CD14-positive monocyte (primary cell): ENCODE results near the gene SAT1. TPM values are rescaled to one million over a fixed set of nuclear protein-coding genes. Genes with fewer than 3 reads are reported as not detected.
A peak's percentile ranks its signal among the peaks of the same experiment; 100 is the strongest.

Source experiments
- DNase-seq, 3 donors: peaks; one replicate each; pipeline ENCODE4 v3.0.0-alpha.2; 2011 to 2022
- H2AFZ ChIP-seq: 2 replicates; pipeline ENCODE4 v1.6.0; 2012; ENCODE audit warnings: mild to moderate bottlenecking, low read depth, low read length, inconsistent platforms; ENCODE audit not compliant: insufficient read depth, poor library complexity, severe bottlenecking
- H3K27ac ChIP-seq, 2 donors: 1 replicate in 1 of 2; 2 replicates in 1 of 2; pipeline ENCODE4 v1.5.1; 2012 to 2013; ENCODE audit warnings: low read length in 2 of 2, control low read depth in 1 of 2, inconsistent platforms in 1 of 2, low read depth in 1 of 2, mild to moderate bottlenecking in 1 of 2
- H3K27me3 ChIP-seq, 2 donors: one replicate each; pipeline versions ENCODE4 v1.6.0 to v1.6.1; 2011 to 2013; ENCODE audit warnings: low read length in 2 of 2; ENCODE audit not compliant: control insufficient read depth in 2 of 2, insufficient read depth in 2 of 2
- H3K36me3 ChIP-seq, 2 donors: replicated peaks in 1 of 2; 1 replicate in 1 of 2; 2 replicates in 1 of 2; pipeline versions ENCODE4 v1.5.1 to v1.6.1; 2012 to 2013; ENCODE audit warnings: low read length in 2 of 2, control low read depth in 1 of 2, inconsistent platforms in 1 of 2, mild to moderate bottlenecking in 1 of 2; ENCODE audit not compliant: insufficient read depth in 2 of 2, control insufficient read depth in 1 of 2
- H3K4me1 ChIP-seq, 2 donors: 1 replicate in 1 of 2; 2 replicates in 1 of 2; pipeline versions ENCODE4 v1.5.1 to v1.6.1; 2012 to 2013; ENCODE audit warnings: low read length in 2 of 2, control low read depth in 1 of 2, inconsistent platforms in 1 of 2, mild to moderate bottlenecking in 1 of 2, moderate library complexity in 1 of 2; ENCODE audit not compliant: insufficient read depth in 2 of 2, control insufficient read depth in 1 of 2
- H3K4me2 ChIP-seq: replicated peaks from 2 replicates; pipeline ENCODE3; 2012; ENCODE audit warnings: low read length, moderate library complexity, mild to moderate bottlenecking; ENCODE audit not compliant: poor library complexity, severe bottlenecking; ENCODE audit errors: extremely low read depth
- H3K4me3 ChIP-seq, 3 experiments: fragments of 200-600 bp in 1 of 3; sonication (generic) in 1 of 3; replicated peaks in 1 of 3; 1 replicate in 2 of 3; 2 replicates in 1 of 3; pipeline ENCODE4 v1.5.1; 2011 to 2013; ENCODE audit warnings: low read length in 3 of 3, mild to moderate bottlenecking in 3 of 3, control low read depth in 2 of 3, low read depth in 2 of 3, inconsistent platforms in 1 of 3, moderate library complexity in 1 of 3
- H3K79me2 ChIP-seq: 2 replicates; pipeline ENCODE4 v1.6.0; 2012; ENCODE audit warnings: mild to moderate bottlenecking, control low read depth, inconsistent platforms, low read length, moderate library complexity; ENCODE audit not compliant: insufficient read depth
- H3K9ac ChIP-seq: 2 replicates; pipeline ENCODE4 v1.6.0; 2017; ENCODE audit warnings: low read length, mild to moderate bottlenecking; ENCODE audit not compliant: insufficient read depth, poor library complexity, severe bottlenecking
- H3K9me3 ChIP-seq, 2 donors: replicated peaks in 1 of 2; 1 replicate in 1 of 2; 2 replicates in 1 of 2; pipeline versions ENCODE4 v1.5.1 to v1.6.1; 2012 to 2013; ENCODE audit warnings: low read length in 2 of 2, control low read depth in 1 of 2; ENCODE audit not compliant: control insufficient read depth in 1 of 2, insufficient read depth in 1 of 2
- H4K20me1 ChIP-seq: 2 replicates; pipeline ENCODE4 v1.6.0; 2012; ENCODE audit warnings: mild to moderate bottlenecking, low read length, control low read depth, moderate library complexity; ENCODE audit not compliant: insufficient read depth
- H3K27ac Mint-ChIP-seq, 7 donors: one replicate each; pipeline ENCODE4 v1.8.0; 2020; ENCODE audit warnings: mild to moderate bottlenecking in 7 of 7, mixed read lengths in 7 of 7, moderate library complexity in 6 of 7, inconsistent platforms in 2 of 7
- H3K27me3 Mint-ChIP-seq, 3 donors: one replicate each; pipeline ENCODE4 v1.8.0; 2021 to 2022; ENCODE audit warnings: low read depth in 3 of 3, mild to moderate bottlenecking in 3 of 3, mixed read lengths in 3 of 3, moderate library complexity in 3 of 3, inconsistent platforms in 1 of 3
- H3K36me3 Mint-ChIP-seq, 2 donors: one replicate each; pipeline ENCODE4 v1.8.0; 2020; ENCODE audit warnings: mixed read lengths in 2 of 2, inconsistent platforms in 1 of 2, mild to moderate bottlenecking in 1 of 2
- H3K4me1 Mint-ChIP-seq: one replicate; pipeline ENCODE4 v1.8.0; 2020; ENCODE audit warnings: mild to moderate bottlenecking, mixed read lengths
- H3K4me3 Mint-ChIP-seq, 2 donors: one replicate each; pipeline ENCODE4 v1.8.0; 2020; ENCODE audit warnings: mild to moderate bottlenecking in 2 of 2, mixed read lengths in 2 of 2, moderate library complexity in 1 of 2
- H3K9me3 Mint-ChIP-seq, 7 donors: one replicate each; pipeline ENCODE4 v1.8.0; 2020 to 2022; ENCODE audit warnings: mixed read lengths in 7 of 7, mild to moderate bottlenecking in 6 of 7, moderate library complexity in 6 of 7, inconsistent platforms in 2 of 7
- WGBS: methylation state at CpG from one replicate; pipeline ENCODE4 v1.1.5; 2013; ENCODE audit warnings: missing lambda C conversion rate; ENCODE audit not compliant: insufficient coverage; 5-methylcytosine and 5-hydroxymethylcytosine counted together
- intact Hi-C, 2 donors: fragments of 100-400 bp; cut with micrococcal nuclease; formaldehyde crosslinking; loops; one replicate each; pipeline versions ENCODE4 v1.15.0 to v1.15.1; 2023
- polyA plus RNA-seq, 3 donors: library from polyadenylated mRNA; depleted of rRNA in 1 of 3; unstranded in 2 of 3; stranded (reverse) in 1 of 3; fragments of 300-500 nt in 2 of 3; fragments of >200 nt in 1 of 3; fragmentation: Illumina TruSeq in 2 of 3; gene quantifications; 1 replicate in 2 of 3; 2 replicates in 1 of 3; pipeline ENCODE4 v1.2.3, GENCODE V29; 2012 to 2021
- TF ChIP-seq, protein P1 (sequence below): fragments of 200-600 bp; IDR thresholded peaks from one replicate; pipeline ENCODE4 v1.8.0; 2022; ENCODE audit warnings: antibody characterized with exemption, mild to moderate bottlenecking

SAT1 gene
- polyA plus RNA-seq, 3 donors = 897 to 7,815 (median 970) TPM

DNA sequence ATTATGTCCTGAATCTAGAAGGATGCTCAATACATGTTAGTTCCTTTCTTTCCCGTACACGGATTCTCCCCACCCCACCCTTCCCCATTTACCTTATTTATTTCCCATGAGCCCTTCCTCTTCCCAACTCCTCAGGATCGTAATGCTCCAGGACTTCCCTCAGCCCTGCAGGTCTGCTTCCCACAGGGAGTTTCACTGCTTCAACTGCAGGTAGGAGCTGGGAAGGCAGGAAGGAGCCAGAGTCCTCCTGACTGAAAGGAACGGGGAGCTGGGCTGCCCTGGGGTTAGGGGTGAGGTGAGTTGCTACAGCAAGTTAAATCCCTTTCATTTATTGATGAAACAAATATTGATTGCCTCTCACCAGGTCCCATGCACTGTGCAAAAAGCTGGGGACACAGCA lies 33.2 kb downstream of the SAT1 start:
- DNase-seq = no peak
- H3K4me1 Mint-ChIP-seq = peaks cover 18% of the 10 kb centered on the region
- H3K4me3 ChIP-seq = no peak overlapping the region
- H3K9me3 ChIP-seq = peaks cover 6 to 9% of the 10 kb centered on the region in 2 donors
- H3K9me3 Mint-ChIP-seq = peaks cover 0 to 11% (median 2%) of the 10 kb centered on the region in 7 donors
- no peak overlapping the region for H3K4me2 ChIP-seq
- no peak overlapping the region for H2AFZ ChIP-seq
- TF ChIP-seq, protein P1, sequence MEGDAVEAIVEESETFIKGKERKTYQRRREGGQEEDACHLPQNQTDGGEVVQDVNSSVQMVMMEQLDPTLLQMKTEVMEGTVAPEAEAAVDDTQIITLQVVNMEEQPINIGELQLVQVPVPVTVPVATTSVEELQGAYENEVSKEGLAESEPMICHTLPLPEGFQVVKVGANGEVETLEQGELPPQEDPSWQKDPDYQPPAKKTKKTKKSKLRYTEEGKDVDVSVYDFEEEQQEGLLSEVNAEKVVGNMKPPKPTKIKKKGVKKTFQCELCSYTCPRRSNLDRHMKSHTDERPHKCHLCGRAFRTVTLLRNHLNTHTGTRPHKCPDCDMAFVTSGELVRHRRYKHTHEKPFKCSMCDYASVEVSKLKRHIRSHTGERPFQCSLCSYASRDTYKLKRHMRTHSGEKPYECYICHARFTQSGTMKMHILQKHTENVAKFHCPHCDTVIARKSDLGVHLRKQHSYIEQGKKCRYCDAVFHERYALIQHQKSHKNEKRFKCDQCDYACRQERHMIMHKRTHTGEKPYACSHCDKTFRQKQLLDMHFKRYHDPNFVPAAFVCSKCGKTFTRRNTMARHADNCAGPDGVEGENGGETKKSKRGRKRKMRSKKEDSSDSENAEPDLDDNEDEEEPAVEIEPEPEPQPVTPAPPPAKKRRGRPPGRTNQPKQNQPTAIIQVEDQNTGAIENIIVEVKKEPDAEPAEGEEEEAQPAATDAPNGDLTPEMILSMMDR = no peak
- no peak overlapping the region for H3K9ac ChIP-seq
- intact Hi-C loops = no loop called here
- H3K27me3 ChIP-seq = no peaks in the 10 kb centered on the region
- peaks cover 0 to 5% (median 0%) of the 10 kb centered on the region in 3 donors for H3K27me3 Mint-ChIP-seq
- no peak overlapping the region for H3K27ac Mint-ChIP-seq
- peaks cover 21 to 25% of the 10 kb centered on the region in 2 donors for H3K4me1 ChIP-seq
- no peaks in the 10 kb centered on the region for H3K36me3 Mint-ChIP-seq
- H3K36me3 ChIP-seq = no peaks in the 10 kb centered on the region
- H3K4me3 Mint-ChIP-seq = no peak overlapping the region
- H3K79me2 ChIP-seq = no peaks in the 10 kb centered on the region
- H4K20me1 ChIP-seq = no peaks in the 10 kb centered on the region
- WGBS = 100% methylated on average over 2 of the region's 4 CpGs
- no peak overlapping the region for H3K27ac ChIP-seq

DNA sequence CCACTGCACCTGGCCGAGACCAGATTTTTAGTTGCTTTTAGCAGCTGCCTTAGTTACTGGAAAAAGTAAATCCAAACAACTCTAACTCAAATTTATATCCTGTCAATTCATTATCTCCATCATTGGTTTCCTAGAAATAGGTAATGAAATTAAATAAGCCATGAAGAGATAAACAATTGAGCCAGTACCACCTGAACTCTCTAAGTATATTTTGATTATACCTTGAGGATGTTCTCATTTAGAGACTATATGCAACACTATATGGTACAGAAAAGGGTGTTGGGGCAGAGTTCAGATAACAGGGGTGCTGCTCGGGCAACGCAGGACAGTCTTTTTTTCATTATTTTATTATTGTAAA lies 35.0 kb downstream of the SAT1 start:
- H3K4me3 Mint-ChIP-seq = no peak overlapping the region
- H3K9me3 ChIP-seq = peaks cover 6 to 9% of the 10 kb centered on the region in 2 donors
- no CpG with 5 or more reads among the region's 3 CpGs for WGBS
- peaks cover 11 to 13% of the 10 kb centered on the region in 2 donors for H3K4me1 ChIP-seq
- no peaks in the 10 kb centered on the region for H4K20me1 ChIP-seq
- H3K4me3 ChIP-seq = no peak overlapping the region
- H3K27ac ChIP-seq = no peak overlapping the region
- no peaks in the 10 kb centered on the region for H3K27me3 ChIP-seq
- no peak overlapping the region for H3K4me2 ChIP-seq
- H3K36me3 Mint-ChIP-seq = no peaks in the 10 kb centered on the region
- peaks cover 11% of the 10 kb centered on the region for H3K4me1 Mint-ChIP-seq
- TF ChIP-seq, protein P1 = no peak
- H3K9ac ChIP-seq = no peak overlapping the region
- peak overlapping the region in 1 of 7 donors; percentile 76 for H3K27ac Mint-ChIP-seq
- peaks cover 0 to 11% (median 2%) of the 10 kb centered on the region in 7 donors for H3K9me3 Mint-ChIP-seq
- peaks cover 0 to under 1% (median 0%) of the 10 kb centered on the region in 3 donors for H3K27me3 Mint-ChIP-seq
- intact Hi-C loops = no loop called here
- no peak overlapping the region for H2AFZ ChIP-seq
- H3K36me3 ChIP-seq = no peaks in the 10 kb centered on the region
- H3K79me2 ChIP-seq = no peaks in the 10 kb centered on the region
- DNase-seq = no peak
